HepG2 (cell line): ENCODE results near the gene TRIM54. TPM values are rescaled to one million over a fixed set of nuclear protein-coding genes. Genes with fewer than 3 reads are reported as not detected.

Experiments
- AGO1 ChIP-seq: fragments of 200-400 bp; formaldehyde crosslinking; IDR thresholded peaks from 2 replicates; pipeline ENCODE4 v1.6.1; 2017; ENCODE audit warnings: mild to moderate bottlenecking, low read depth, low read length, moderate library complexity; ENCODE audit not compliant: poor library complexity, severe bottlenecking
- ARID5B ChIP-seq: IDR thresholded peaks from 2 replicates; pipeline ENCODE4 v1.4.0; 2020; ENCODE audit warnings: mild to moderate bottlenecking, missing genetic modification reagents
- ATF5 ChIP-seq: sonication (generic); formaldehyde crosslinking; IDR thresholded peaks from 2 replicates; pipeline ENCODE4 v1.4.0; 2020; ENCODE audit warnings: mild to moderate bottlenecking, low read depth, missing genetic modification reagents
- MZF1 ChIP-seq: sonication (generic); formaldehyde crosslinking; IDR thresholded peaks from 2 replicates; pipeline ENCODE4 v1.8.1; 2023; ENCODE audit warnings: mild to moderate bottlenecking, missing genetic modification reagents, borderline replicate concordance
- PHF5A ChIP-seq: IDR thresholded peaks from one replicate; pipeline ENCODE4 v1.6.1; 2018; ENCODE audit warnings: low read depth, missing genetic modification reagents; ENCODE audit not compliant: unreplicated experiment
- UBTF ChIP-seq: sonication (generic); formaldehyde crosslinking; IDR thresholded peaks from 2 replicates; pipeline ENCODE4 v1.4.0; 2020; ENCODE audit warnings: mild to moderate bottlenecking, missing genetic modification reagents
- YEATS4 ChIP-seq: sonication (generic); formaldehyde crosslinking; IDR thresholded peaks from 2 replicates; pipeline ENCODE4 v1.4.0; 2020; ENCODE audit warnings: missing genetic modification reagents, borderline replicate concordance
- ZNF18 ChIP-seq: sonication (generic); formaldehyde crosslinking; IDR thresholded peaks from 2 replicates; pipeline ENCODE4 v1.8.0; 2022; ENCODE audit warnings: mild to moderate bottlenecking, missing genetic modification reagents; ENCODE audit not compliant: insufficient replicate concordance
- ZNF639 ChIP-seq: conservative IDR thresholded peaks from 2 replicates; pipeline ENCODE4 v1.6.1; 2018; ENCODE audit warnings: missing genetic modification reagents
- ZNF660 ChIP-seq: sonication (generic); formaldehyde crosslinking; IDR thresholded peaks from 2 replicates; pipeline ENCODE4 v1.5.1; 2020; ENCODE audit warnings: mild to moderate bottlenecking, low read depth, missing genetic modification reagents, borderline replicate concordance
- ZNF691 ChIP-seq: sonication (generic); formaldehyde crosslinking; IDR thresholded peaks from 2 replicates; pipeline ENCODE4 v1.4.0; 2020; ENCODE audit warnings: missing genetic modification reagents, low read depth, mild to moderate bottlenecking, borderline replicate concordance
- ZXDC ChIP-seq: sonication (generic); formaldehyde crosslinking; IDR thresholded peaks from 2 replicates; pipeline ENCODE4 v1.5.0; 2020; ENCODE audit warnings: mild to moderate bottlenecking, missing genetic modification reagents
- polyA plus RNA-seq, 8 experiments: library from polyadenylated mRNA; depleted of rRNA in 3 of 8; stranded (reverse) in 7 of 8; unstranded in 1 of 8; fragments of >200 nt; fragmentation: Illumina TruSeq in 4 of 8; extraction: Trizol in 4 of 8; gene quantifications; 2 replicates each; pipeline versions ENCODE4 v1.2.1 to v1.2.3, GENCODE V29; 2011 to 2016; ENCODE audit warnings: low read depth in 4 of 8, missing spikeins in 1 of 8, mixed read lengths in 1 of 8; ENCODE audit not compliant: insufficient read depth in 1 of 8
- total RNA-seq, 5 experiments: library from RNA; depleted of rRNA; stranded (reverse); fragments of >200 nt; fragmentation: Illumina TruSeq; extraction: Trizol; gene quantifications; 2 replicates each; pipeline ENCODE4 v1.2.3, GENCODE V29; 2016; ENCODE audit warnings: low read depth in 1 of 5

The TRIM54 gene
- total and polyA plus RNA-seq, 2 of the 13 experiments (the other 11 are each of a cell fraction or from before 2014, with no cell fraction given) = 0.07 to 0.13 TPM

GRCh38 chr2:27264753-27265535, 17.3 kb upstream of the TRIM54 start (continued):
- TF ChIP-seq ZNF660 (CRISPR knock-in tag) (no peak), UBTF (CRISPR knock-in tag) (peak; percentile 72), ATF5 (CRISPR knock-in tag) (no peak), YEATS4 (CRISPR knock-in tag) (no peak), ZXDC (CRISPR knock-in tag) (no peak), PHF5A (CRISPR knock-in tag) (no peak), MZF1 (no peak), AGO1 (peak; percentile 73), ARID5B (CRISPR knock-in tag) (peak; percentile 76), ZNF691 (CRISPR knock-in tag) (no peak; the same call in 1 of the 2 replicates), ZNF639 (CRISPR knock-in tag) (peak; percentile 75; the same call in 1 of the 2 replicates), ZNF18 (CRISPR knock-in tag) (peak; percentile 25)
